IPS DF 4.7 (cell line): Measurements from ENCODE around the gene OXLD1.
A peak's percentile ranks its signal among the peaks of the same experiment; 100 is the strongest.

Experiments
- DNase-seq: peaks from one replicate; pipeline ENCODE4 v3.0.0-alpha.2; 2013; ENCODE audit warnings: low spot score; ENCODE audit errors: extremely low read depth

Gene OXLD1

DNA sequence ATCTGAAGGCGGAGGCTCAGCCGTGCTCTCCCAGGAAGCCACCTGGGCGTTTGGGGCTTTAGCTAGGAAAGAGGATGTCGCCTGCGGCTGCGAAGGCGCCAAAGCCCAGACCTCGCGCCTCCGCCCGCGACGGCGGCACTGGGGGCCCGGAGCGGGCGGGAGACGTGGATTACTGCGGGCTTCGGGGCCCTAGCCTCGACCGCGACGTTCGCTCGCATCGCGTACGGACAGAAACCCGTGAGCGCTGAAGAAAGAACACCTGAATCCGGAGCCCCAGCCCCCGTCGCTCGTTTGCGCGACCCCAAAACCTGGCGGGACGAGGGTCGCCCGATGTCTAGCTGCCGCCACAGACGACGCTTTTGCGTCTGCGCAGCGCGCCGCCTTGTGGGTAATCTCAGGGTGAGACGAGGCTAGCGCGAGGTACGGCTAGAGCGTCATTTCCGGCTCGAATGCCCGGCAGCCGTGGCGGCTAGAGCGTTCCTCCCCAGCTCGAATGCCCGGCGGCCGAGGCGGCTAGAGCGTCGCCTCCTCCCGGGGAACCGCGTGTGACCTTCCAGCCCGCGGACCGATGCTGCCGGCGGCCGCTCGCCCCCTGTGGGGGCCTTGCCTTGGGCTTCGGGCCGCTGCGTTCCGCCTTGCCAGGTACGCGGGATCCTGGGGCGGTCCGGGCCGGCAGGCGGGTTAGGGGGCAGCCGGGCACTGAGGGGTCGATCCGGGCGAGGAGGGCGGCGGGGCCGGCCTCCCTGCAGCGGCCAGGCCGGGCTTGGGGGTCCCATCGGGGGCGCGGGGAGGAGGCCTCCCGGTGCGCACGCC is 36.7 kb upstream of the OXLD1 start, which contains the start of gene MRPL12:
TSS of gene MRPL12 (plus strand) at position 434 of the 813 bp plus-strand sequence. CDS start at position 569, 135 bp downstream.
- DNase-seq, result peak; percentile 83

DNA sequence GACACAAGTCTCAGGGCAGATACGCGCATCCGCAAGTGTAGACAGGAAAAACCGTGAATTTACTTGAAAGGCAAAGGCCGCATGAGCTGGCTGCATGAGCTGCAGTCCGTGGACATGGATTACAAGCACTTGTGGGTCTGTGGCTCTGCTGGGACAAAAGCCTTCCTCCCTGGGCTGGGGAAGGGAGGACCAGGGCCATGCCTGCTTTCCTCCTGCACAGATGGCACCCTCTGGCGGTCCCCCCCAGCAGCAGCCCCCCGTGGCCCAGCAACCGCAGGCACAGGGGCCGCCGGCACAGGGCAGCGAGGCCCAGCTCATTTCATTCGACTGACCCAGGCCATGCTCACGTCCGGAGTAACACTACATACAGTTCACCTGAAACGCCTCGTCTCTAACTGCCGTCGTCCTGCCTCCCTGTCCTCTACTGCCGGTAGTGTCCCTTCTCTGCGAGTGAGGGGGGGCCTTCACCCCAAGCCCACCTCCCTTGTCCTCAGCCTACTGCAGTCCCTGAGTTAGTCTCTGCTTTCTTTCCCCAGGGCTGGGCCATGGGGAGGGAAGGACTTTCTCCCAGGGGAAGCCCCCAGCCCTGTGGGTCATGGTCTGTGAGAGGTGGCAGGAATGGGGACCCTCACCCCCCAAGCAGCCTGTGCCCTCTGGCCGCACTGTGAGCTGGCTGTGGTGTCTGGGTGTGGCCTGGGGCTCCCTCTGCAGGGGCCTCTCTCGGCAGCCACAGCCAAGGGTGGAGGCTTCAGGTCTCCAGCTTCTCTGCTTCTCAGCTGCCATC is 35.1 kb upstream of the OXLD1 start:
- no peak for DNase-seq

DNA sequence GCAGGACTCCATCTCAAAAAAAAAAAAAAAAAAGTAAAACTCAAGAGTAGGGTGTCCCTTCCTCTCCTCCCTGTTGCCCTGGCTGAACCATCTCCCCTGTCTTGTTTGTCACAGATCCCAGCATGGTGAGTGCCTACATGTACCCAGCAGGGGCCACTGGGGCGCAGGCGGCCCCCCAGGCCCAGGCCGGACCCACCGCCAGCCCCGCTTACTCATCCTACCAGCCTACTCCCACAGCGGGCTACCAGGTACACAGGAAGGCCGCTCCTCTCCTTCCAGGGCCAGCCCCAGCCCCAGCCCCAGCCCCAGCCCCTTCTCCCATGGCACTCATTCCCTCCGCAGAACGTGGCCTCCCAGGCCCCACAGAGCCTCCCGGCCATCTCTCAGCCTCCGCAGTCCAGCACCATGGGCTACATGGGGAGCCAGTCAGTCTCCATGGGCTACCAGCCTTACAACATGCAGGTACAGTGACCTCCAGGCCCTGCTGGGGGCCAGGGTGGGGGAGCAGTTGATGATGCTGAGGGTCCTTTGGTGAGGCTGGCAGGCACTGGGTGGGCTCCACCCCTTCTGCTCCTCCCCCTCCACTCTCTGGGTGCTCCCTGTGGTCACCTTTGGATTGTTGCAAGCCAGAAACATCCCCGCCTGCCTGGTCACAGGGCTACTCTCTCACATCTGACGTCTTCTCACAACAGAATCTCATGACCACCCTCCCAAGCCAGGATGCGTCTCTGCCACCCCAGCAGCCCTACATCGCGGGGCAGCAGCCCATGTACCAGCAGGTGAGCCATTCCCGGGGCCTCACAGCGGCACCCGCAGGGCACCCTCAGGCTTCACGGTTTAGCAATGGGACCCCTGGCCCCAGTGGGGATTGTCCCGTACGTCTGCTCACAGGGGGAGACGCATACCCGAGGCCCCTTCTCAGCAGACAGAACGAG is 34.2 kb upstream of the OXLD1 start:
- no peak for DNase-seq

GRCh38 chr17:81697261-81698044 is 31.0 kb upstream of the OXLD1 start:
- DNase-seq, result no peak

GRCh38 chr17:81696218-81696941 is 30.0 kb upstream of the OXLD1 start:
- no peak for DNase-seq

DNA sequence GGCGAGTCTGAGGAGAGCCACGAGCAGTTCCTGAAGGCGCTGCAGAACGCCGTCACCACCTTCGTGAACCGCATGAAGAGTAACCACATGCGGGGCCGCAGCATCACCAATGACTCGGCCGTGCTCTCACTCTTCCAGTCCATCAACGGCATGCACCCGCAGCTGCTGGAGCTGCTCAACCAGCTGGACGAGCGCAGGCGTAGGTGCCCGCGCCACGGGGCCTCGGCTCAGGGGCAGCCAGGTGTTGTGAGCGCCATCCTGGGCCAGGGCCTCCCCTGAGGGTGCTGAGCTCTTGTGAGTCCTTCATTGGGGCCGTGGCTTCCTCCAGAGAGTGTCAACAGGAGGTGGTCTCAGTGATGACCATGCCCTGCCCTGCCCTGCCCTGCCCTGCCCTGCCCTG is 29.4 kb upstream of the OXLD1 start:
- DNase-seq, result no peak

GRCh38 chr17:81695211-81695610 is 28.8 kb upstream of the OXLD1 start:
- DNase-seq, result no peak

GRCh38 chr17:81694810-81695209 is 28.4 kb upstream of the OXLD1 start:
- no peak for DNase-seq

- no peak for DNase-seq
These were observed 27.3 kb upstream of the OXLD1 start for GRCh38 chr17:81693509-81694210.

- DNase-seq, result no peak
These were observed 25.2 kb upstream of the OXLD1 start for GRCh38 chr17:81691608-81692007.

- DNase-seq, result no peak
These were observed 24.8 kb upstream of the OXLD1 start for GRCh38 chr17:81691196-81691595.

DNA sequence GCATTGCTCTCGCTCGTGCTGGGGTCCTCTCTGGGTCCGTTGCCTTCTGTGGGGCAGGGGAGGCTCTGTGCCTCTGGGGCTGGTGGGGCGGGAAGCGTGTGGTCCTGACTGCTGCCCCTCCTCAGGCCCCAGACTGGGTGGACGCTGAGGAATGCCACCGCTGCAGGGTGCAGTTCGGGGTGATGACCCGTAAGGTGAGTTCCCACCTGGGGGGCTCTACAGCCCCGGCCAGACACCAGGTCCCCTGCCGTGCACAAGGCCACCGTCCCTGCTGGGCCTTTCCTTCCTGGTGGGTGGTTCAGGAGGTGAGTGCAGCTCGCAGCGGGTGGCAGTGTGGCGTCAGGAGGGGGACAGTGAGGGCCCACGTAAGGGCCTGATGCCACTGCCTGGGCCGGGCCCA is 24.1 kb upstream of the OXLD1 start:
- no peak for DNase-seq

GRCh38 chr17:81690066-81690465 is 23.7 kb upstream of the OXLD1 start:
- no peak for DNase-seq

DNA sequence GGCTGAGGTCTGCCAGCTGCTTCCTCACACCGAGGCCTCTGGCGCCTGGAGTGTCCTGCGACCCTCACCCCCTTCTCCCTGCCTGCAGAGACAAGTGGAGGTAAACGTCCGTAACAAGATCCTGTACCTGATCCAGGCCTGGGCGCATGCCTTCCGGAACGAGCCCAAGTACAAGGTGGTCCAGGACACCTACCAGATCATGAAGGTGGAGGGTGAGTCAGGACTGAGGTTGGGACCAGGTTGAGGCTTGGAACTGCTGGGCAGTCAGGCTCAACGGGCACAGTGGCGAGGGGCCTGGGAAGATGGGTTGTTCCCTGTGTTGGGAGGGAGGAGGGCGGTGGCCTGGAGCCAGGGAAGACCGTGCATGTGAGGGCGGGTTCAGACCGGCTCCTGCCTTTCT is 22.2 kb upstream of the OXLD1 start:
- no peak for DNase-seq

- DNase-seq, result no peak
These were observed 21.6 kb upstream of the OXLD1 start for GRCh38 chr17:81687770-81688541.

GRCh38 chr17:81686614-81687013 is 20.2 kb upstream of the OXLD1 start:
- no peak for DNase-seq

DNA sequence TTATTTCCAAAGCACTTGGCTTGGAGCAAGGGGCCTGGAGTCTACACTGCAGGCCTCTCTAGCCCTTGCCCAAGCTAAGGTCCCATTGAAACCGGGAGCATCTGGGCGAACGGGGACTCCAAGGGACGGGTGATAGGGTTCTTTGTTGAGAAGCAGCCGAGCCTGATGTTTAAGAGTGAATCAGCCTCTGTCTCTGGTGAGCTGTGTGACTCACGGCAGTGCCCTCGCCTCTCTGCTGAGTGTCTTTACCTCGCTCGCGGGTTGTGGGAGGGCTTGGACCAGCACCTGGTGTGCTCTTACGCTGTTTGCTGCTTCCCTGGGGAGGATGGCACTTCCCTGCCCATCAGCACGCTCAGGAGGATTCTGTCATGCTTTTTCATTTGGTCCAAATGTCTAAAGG is 18.7 kb upstream of the OXLD1 start:
- no peak for DNase-seq

DNA sequence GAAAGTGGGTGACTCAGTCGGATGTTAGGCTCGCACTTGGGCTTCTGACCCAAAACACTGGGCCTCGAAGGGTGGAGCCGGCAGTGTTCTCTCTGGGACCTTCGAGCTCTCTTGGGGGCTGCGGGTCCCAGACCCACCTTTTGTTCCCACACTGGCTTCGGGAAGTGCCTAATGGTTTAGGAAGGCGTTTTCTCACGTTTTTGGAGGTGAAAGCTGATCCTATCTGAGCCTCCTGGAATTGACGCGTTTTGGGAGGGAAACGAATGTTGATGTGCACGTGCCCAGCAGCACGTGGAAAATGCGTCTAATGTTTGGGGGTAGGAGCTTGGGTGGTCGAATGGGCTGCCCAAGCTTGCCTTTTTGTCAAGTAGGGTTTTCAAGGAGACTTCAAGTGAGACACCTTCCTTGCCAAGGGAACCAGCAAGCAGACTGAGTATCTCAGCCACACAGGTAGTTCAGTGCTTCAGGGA is 18.1 kb upstream of the OXLD1 start:
- DNase-seq, result no peak
